ENCODE results near the gene SDHC. TPM values are rescaled to one million over a fixed set of nuclear protein-coding genes. Genes with fewer than 3 reads are reported as not detected.
A peak's percentile ranks its signal among the peaks of the same experiment; 100 is the strongest.

SDHC gene, protein sequence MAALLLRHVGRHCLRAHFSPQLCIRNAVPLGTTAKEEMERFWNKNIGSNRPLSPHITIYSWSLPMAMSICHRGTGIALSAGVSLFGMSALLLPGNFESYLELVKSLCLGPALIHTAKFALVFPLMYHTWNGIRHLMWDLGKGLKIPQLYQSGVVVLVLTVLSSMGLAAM
- total RNA-seq = 28.4 TPM

DNA sequence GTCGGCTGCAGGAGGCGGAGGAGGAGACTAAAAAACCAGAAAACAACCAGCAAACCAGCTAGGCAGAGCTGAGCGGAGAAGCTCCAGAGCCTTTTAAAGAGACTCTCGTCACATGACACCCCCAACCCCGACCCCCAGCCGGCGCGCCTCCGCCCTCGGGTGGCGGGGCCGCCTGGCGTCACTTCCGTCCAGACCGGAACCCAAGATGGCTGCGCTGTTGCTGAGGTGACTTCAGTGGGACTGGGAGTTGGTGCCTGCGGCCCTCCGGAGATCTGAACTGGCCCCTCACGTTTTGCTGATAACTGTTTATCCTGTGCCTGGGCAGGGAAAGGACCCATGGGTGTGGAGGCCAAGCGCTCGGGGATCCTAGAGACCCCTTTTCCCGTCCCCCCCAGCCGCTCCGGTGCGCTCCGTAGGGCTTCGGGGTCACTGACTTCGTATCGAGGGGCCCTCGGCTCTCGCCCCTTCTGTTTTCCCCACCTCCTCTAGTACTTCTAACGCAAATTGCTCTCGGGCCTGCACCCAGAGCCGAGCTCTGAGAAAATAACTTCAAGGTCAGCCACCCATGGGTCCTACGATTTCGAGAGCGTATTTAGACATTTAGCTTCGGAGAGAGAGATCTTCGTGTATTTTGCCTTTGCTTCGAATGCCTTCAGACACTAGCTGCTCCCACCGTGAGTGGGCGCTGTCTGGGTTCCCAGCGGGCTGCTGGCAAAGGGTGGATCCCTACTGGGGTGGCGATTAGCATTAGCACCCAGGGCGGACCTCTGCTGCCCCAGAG lies at the start of gene SDHC:
Gene SDHC, plus strand, starts transcription at position 181 of the 781 bp plus-strand sequence. Its CDS starts 25 bp downstream, at position 206.
- DNase-seq = peak; percentile 89

DNA sequence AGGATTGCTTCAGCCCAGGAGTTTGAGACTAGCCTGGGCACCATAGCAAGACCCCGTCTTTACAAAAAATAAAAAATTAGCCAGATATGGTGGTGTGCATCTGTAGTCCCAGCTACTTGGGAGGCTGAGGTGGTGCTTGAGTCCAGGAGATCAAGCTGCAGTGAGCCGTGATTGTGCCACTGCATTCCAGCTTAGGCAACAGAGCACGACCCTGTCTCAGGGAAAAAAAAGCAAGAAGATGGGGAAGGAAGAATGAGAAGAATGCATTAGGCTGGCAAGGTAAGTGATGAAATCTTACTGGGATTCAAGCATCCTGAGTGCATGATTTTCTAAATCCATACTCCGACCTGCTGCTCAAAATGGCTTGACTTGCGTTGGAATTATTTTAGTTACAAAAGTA lies 48.9 kb upstream of the SDHC start:
- no peak for DNase-seq

DNA sequence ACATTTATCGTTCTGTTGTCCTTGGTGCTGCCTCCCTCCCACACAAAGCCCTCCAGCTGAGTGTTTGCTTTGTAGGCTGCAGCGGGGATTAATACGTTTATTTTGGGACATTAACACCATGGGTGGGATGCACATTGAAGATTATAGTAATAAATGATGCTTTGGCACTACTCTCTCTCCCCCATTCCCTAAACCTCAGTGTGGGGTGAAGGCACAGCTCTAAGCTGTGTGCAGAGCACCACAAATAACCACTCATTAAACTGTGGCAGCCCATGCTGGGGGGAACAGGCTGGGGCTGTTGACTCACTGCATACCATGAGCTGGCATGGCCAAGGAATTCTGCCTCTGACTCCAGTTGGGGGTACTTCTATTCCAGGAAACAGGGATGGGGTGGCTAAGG lies 48.0 kb upstream of the SDHC start:
- DNase-seq = no peak

DNA sequence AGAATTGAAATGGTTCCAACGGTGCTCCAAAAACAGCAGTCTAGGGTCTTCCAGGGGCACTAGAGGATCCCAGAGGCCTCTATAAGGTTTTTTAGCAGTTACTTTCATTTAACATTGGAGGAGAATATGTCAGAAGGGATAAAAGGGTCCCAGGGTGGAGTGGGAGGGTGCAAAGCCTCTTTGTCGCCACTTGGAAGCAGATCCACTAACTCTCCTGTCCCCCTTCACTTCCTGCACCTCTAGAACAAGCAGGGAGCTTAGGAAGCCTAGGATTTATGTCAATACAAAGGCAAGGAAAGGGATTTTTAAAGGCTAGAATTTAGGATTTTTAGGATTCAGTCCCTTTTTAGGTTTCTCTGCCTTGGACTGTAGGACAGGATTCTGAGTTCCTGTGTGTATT lies 47.3 kb upstream of the SDHC start:
- DNase-seq = no peak

DNA sequence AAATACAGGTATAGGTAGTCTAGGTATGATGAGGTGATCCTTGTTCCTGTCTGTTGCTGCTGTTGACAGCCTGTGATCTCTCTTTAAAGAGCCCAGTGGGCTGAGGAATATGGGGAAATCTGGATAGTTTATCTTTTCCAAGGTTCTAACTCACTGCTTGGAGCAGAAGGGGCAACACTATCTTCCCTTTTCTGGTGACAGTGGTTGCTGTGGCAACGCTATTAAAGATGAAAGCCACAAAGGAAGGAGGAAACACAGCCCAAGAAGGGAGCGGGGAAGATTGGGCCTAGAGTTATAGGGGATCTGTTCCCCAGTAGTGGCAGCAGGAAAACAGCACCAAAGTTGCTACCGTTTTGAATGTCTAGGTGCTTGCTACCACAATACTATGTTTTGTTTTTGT lies 46.9 kb upstream of the SDHC start:
- no peak for DNase-seq

DNA sequence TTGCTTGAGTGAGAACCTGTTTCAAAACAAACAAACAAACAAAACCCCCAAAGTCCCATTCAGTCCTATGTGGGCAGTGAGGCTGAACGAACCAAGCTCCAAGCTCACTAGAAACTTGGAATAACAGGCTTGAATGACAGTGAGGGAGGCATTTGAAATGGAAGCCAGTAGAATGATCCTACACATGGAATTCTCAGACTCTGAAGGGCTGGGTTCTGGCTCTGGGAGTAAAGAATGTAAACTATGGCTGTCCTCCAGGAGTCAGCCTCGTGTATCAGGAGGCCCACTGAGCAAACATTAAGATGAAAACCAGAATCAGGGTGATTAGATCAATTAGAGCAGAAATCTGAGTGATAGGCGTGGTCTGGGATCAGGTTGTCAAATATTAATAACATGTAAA lies 40.8 kb upstream of the SDHC start:
- DNase-seq = no peak

DNA sequence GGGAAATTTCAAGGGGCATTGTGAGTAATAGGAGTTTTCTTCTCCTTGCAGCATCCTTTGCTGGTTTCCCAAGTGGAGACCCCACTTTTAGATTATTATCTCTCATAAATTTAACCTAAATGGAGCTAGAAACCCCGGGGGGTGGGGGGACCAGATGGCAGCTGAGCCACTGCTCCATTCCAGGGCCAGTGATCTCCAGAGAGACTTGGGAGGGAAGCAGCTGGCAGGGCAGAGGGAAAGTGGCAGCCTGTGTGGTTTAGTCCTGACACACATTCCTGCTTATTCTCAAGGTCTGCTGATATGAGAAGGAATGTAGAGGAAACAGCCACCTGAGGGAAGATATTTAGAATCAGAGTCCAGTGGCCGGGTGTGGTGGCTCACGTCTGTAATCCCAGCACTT lies 39.3 kb upstream of the SDHC start:
- no peak for DNase-seq

DNA sequence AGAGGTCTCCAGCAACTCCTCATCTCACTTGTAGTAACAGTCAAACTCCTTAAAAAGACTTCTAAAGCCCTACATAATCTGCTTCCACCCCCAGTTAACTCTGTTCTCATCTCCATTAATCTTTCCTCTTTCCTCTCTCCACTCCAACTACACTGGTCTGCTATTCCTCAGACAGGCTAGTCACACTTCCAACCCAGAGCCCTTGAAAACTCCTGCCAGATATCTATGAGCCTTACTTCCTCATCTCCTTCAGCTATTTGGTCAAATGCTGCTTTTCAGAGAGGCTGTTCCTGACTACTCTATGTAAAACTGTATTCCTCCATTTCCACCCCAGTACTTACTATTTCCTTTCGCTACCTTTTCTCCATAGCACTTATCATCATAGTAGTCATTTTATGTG lies 31.2 kb upstream of the SDHC start:
- DNase-seq = no peak

DNA sequence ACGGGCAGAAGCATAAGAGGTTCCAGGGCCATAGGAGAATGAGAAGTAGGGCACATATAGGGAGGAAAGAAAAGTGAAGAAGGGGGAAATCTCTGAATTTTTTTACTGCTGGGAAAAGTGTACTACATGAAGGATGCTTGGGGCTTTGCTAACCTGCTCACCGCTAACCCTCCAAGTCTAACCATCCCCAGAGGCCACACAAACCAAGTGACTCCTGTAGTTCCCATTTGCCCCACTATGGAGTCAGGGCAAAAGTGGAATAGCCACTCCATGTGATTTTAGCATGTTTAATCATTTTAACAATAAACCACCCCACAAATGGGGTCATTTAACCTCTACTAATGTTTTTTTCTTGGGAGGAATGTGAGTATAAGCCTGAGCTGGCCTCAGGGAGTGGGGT lies 29.1 kb upstream of the SDHC start:
- DNase-seq = no peak

DNA sequence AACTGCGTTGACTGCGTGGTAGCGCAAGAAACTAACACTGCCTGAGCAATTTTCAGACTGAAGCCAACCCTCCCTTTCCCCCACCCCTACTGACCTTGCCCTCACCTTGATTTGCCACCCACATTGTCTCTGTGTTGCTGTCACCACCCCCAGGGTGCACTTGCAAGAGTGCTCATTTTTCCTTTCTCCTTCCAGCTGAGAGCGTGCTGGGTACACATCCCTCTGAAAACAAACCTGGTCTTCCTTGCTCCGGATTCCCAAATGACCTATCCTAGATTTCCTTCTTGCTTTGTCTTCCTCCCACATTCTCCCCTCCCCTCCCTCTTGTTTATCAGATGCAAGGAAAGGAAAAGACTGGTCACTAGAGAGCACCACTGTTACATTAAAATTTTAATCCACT lies 28.7 kb upstream of the SDHC start:
- no peak for DNase-seq

DNA sequence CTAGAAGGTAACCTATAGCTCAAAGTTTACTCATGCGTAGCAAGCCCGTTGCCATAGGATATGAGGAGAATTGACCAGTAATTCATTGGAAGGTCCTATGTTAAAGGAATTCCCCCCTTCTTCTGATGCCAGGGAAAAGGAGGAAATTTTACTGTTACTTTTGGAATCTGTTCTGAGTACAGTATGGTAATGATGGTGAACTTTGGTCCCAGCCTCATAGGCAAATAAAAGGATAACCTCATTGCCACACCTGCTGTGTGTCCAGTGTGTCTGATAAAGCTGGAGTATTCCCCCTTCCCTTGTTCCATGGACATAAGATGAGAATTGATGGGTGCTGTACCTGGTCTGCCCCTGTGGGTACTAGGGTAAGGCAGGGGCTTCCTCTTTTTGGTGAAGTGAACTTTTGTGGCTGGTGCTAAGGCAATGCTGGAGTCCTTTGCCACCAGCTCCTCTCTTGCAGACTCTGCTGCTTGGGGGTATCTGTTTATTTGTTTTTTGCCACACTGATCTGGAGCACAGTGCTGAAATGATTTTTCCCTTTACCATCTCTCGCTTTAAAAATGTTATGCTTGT lies 26.6 kb upstream of the SDHC start:
- DNase-seq = no peak

DNA sequence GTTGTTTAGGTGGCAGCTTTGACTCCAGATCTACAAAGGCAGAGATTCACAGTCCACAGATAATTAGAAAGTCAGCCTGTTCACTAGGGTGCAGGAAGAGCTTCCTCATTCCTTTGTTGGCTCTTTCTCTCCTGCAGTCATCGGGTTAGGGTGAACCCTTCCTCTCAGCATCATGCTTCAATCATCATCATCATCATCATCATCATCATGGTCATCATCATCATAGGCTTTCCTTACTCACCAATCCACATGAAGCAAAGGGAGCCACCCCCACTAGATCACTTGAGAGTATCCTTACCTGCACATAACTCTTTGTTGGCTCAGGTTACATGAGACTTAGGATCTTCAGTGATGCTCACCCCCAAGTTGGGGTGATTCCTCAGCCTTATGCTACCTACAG lies 23.4 kb upstream of the SDHC start:
- DNase-seq = no peak

DNA sequence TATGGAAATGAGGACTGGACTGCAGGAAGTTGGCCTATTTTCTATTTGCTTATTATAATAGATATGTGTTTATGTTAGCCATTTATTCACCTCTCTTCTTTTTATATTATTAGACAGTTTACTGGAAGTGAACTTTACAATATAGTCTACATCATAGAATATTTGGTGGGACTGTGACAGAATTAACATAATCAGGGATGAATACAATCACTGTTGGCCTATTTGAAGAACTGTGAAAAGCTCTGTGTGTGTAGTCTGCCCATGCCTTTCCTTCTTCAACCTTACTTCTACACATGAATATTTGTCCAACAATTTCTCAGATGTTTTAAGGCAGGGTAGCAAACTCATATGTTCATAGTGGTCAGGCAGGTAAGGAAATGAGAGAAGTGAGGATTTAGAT lies 16.8 kb upstream of the SDHC start:
- DNase-seq = no peak

DNA sequence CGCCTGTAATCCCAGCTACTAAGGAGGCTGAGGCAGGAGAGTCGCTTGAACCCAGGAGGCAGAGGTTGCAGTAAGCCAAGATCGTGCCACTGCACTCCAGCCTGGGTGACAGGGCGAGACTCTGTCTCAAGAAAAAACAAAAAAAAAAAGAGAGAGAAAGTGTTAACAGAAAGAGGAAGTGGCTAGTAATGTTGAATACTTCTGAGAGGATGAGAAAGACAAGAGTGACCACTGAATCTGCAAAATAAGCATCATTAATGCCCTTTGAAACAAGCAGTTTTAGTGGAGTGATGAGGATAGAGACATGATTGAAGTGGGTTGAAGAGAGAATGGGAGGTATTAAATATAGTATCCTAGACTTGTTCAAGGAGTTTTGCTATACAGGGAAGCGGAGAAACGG lies 16.1 kb upstream of the SDHC start:
- no peak for DNase-seq

DNA sequence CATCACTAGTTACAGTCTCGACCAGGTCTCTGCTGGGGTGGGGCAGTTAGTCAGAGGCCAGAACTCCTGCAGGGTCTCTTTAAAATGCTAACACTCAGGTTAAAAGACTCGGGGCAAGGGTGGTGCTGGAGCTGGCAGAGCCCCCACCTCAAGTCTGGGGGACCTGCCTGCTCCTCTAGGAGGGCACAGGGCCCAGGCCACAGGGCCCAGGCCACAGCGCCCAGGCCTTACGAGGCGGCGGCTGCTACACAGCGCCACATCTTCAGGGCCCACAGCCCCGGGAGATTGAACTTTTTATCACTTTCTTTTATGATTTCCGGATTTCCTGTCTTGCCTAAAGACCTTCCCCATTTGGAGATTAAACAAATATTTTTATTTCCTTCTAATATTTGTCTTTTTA lies 14.8 kb upstream of the SDHC start:
- DNase-seq = no peak

DNA sequence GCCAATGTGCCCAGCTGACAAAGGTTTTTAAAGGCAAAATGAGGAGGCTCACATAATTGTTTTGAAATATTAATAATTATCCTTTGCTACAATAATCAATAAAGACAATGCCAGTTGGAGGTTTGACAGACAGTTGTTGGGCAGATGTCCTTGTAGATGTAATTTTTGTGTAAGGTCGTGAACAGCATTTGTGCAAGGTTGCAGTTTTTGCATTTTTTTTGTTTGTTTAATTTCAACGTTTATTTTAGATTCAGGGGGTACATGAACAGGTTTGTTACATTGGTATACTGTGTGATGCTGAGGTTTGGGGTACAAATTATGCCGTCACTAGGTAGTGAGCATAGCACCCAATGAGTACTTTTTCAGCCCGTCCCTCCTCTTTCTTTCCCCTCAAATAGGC lies 13.7 kb upstream of the SDHC start:
- no peak for DNase-seq

DNA sequence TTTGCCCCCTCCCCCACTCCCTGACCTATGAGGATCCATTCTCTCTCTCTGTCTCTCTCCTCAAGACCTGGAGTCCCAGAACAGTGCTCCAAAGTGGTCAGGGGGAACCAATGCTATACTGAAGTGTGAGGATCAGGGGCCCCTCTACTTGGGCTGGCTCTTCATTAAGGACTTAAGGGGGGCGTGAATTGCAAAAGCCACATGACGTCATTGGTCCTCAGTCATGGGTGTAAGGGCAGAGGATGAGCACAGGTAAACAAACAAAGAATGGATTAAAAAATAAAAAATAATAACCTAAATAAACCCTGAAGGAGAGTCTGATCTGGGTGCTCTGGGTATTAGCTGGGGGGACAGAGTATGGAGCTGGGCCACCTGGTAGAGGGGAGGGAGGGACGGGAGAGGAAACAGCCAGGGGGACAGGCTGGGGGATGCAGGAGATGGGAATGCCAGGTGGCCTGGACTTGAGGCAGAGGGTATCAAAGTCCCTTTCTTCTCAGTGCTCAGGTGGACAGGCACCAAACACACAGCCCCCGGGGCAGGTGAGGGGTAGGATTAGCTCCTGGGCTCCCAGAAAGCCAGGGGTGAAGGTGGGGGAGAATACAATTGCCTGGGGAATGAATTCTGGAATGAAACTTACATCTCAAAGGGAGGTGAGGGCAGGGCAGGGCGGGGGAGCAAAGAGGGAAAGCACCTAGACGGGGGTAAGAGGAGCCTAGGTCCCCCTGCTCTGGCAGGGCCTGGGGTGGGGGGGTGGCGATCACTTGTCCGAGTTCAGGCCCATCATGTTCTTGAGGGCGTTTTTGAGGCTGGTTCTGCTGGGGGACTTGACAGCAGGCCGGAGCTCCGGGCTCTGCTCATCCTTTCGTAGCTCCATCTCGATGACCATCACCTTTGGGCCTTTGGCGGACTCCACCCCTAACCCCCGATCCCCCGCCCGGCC lies 9.0 kb upstream of the SDHC start:
- no peak for DNase-seq

DNA sequence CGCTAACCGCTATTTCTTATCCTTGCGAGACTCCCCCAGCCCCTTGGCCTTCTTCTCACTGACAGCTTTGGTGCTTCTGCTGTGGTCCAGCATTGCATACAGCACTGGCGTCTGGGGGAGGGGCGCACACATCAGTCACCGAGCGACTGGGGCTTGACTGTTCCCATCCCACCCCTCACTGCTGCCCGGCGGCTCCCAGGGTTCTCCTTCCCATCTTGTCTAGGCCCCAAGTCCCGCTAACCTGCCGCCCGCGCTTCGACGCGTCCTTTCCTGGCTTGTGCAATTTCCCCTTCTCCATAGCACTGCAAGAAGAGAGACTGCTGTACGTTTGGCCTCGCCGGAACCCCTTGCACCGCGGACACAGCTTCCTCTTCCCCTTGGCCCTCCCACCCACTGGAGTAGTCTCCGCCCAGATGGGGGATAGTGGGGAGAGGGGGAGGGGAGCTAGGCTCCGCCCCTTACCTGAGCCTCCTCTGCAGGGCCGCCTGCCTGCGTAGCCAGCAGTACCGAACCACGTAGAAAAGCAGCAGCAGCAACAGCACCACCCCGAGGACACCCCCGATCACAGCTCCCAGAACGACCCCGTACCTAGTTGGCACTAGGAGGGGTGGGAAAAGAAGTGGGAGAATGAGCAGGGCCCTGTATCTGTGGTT lies 8.2 kb upstream of the SDHC start:
- DNase-seq = peak; percentile 55

DNA sequence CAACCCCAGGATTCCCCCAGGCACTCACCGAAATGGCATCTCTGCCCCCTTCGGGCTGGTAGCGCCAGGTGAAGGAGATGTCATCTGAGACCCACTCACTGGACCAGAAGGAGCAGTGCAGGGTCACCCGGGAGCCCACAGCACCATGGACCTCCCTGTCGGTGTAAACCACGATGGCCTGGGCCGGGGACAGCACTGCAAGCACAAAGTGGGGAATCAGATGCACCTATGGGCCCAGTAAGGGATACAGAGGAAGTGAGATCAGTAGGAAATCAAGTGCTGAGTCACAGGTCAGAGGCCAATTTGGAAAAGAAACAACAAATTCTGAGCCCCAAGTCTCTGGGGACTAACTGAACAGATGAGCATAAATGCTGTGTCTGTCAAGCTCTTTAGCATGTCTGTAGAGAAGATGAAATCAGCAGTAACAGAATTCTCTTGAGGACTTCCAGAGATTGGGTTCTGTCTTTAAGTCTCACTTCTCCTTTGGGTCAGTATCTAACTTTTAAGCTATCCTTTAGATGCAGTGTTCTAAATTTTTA lies 6.9 kb upstream of the SDHC start:
- DNase-seq = peak; percentile 15

DNA sequence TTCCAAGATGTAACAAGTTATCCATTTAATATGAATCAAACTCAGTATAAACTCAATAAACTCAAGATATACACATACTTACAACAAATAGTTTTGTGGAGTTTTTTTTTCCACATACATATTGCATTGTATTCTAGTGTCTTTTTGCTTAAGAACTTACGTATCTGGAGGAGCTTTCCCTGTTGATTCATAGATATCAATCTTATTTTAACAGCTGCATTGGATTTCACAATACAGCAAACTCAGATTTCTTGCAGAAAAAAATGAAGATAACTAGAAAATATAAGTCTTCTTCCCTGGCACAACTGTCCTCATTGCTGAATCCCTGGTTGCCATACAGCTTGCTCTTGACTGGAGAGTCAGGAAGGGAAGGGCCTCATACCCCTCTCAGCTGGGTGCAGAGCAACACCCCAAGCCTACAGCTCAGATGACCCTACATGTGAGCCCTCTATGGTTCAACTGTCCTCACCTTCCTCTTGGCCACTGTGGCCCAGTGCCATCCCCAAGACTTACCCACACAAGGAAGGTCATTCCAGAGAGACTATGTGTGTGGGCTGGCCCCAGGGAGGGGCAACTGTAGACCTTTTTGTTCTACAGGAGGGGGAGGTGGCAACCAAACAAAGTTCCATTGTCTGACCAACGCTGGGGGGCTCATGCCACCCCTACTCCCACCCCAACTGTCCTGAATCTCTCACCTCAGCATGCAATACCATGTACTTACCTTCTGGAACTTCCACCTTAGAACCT lies 6.1 kb upstream of the SDHC start:
- DNase-seq = no peak

DNA sequence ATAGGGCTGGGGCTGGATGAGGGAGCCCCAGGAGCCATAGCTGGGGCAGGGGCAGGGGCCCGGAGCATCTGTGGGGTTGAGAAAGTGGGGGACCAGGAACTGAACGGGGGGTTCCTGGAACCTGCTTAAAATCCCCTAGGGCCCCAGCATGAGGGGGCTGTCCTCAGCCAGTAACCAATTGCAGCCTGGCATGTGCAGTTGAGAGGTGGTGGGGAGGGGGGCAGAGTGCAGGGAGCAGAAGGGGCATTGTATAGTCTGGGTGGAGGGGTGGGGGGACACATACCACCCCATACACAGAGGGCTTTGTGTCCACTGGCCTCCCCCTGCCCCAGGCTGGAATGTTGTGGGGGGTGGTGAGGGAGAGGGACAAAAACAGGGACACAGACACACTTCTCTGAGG lies 4.3 kb upstream of the SDHC start, which contains the start of gene MPZ:
Gene MPZ, minus strand, starts transcription at position 101 of the 400 bp plus-strand sequence. Its CDS starts 63 bp downstream, at position 38.
- no peak for DNase-seq
